Osteoblast (primary cell): Measurements from ENCODE around the gene CLTCL1. TPM values are rescaled to one million over a fixed set of nuclear protein-coding genes. Genes with fewer than 3 reads are reported as not detected.

Source experiments
- DNase-seq: peaks from one replicate; pipeline ENCODE4 v3.0.0; 2011; ENCODE audit warnings: low spot score, mixed read lengths; ENCODE audit not compliant: insufficient read length; ENCODE audit errors: missing footprints
- H2AFZ ChIP-seq: 2 replicates; pipeline ENCODE4 v1.6.0; 2011; ENCODE audit warnings: mild to moderate bottlenecking, low read length
- H3K27ac ChIP-seq: 2 replicates; pipeline ENCODE4 v1.5.1; 2011; ENCODE audit warnings: mild to moderate bottlenecking, low read depth, low read length, moderate library complexity
- H3K27me3 ChIP-seq: 2 replicates; pipeline ENCODE4 v1.6.0; 2012; ENCODE audit warnings: mild to moderate bottlenecking, control low read depth, inconsistent platforms, low read length, moderate library complexity; ENCODE audit not compliant: insufficient read depth
- H3K36me3 ChIP-seq: 2 replicates; pipeline ENCODE4 v1.5.1; 2011; ENCODE audit warnings: mild to moderate bottlenecking, low read length, control low read depth, moderate library complexity; ENCODE audit not compliant: insufficient read depth
- H3K4me1 ChIP-seq: 2 replicates; pipeline ENCODE4 v1.5.1; 2011; ENCODE audit warnings: mild to moderate bottlenecking, low read length, control low read depth, moderate library complexity; ENCODE audit not compliant: insufficient read depth
- H3K4me2 ChIP-seq: 2 replicates; pipeline ENCODE4 v1.6.0; 2011; ENCODE audit warnings: mild to moderate bottlenecking, low read length; ENCODE audit not compliant: insufficient read depth
- H3K4me3 ChIP-seq: fragments of 200-600 bp; sonication (generic); 3 replicates; pipeline ENCODE4 v1.5.1; 2012; ENCODE audit warnings: mild to moderate bottlenecking, low read length, inconsistent platforms; ENCODE audit not compliant: insufficient read depth
- H3K79me2 ChIP-seq: 2 replicates; pipeline ENCODE4 v1.6.0; 2012; ENCODE audit warnings: mild to moderate bottlenecking, low read length, control low read depth, inconsistent platforms; ENCODE audit not compliant: insufficient read depth
- H3K9me3 ChIP-seq: 2 replicates; pipeline ENCODE4 v1.5.1; 2011; ENCODE audit warnings: low read depth, low read length, control low read depth
- H4K20me1 ChIP-seq: 2 replicates; pipeline ENCODE4 v1.6.0; 2012; ENCODE audit warnings: mild to moderate bottlenecking, low read length, control low read depth; ENCODE audit not compliant: insufficient read depth
- small RNA-seq: library from RNA; depleted of rRNA; stranded (forward); fragments of <200 nt; gene quantifications from one replicate; pipeline ENCODE3, GENCODE V24; 2012
- total RNA-seq: library from RNA; depleted of rRNA; stranded (reverse); fragments of >200 nt; gene quantifications from 2 replicates; pipeline ENCODE4 v1.2.3, GENCODE V29; 2012
- TF ChIP-seq, protein P1 (sequence below): IDR thresholded peaks from 2 replicates; pipeline ENCODE4 v1.5.1; 2011; ENCODE audit warnings: mild to moderate bottlenecking, low read depth, low read length, moderate library complexity; ENCODE audit errors: extremely low read depth

Gene CLTCL1
- total RNA-seq, 1 donor = 29.7 TPM

GRCh38 chr22:19129871-19130270 lies 161.6 kb downstream of the CLTCL1 start:
- Histone ChIP-seq H3K36me3 (peaks cover 17% of the 10 kb centered on the region), H3K4me3 (no peak overlapping the region), H3K27me3 (no peaks in the 10 kb centered on the region), H3K79me2 (no peaks in the 10 kb centered on the region), H3K4me2 (no peak overlapping the region), H3K9me3 (no peaks in the 10 kb centered on the region), H3K4me1 (no peaks in the 10 kb centered on the region), H2AFZ (no peak overlapping the region), H3K27ac (no peak overlapping the region), H4K20me1 (no peaks in the 10 kb centered on the region)
- TF ChIP-seq, protein P1, sequence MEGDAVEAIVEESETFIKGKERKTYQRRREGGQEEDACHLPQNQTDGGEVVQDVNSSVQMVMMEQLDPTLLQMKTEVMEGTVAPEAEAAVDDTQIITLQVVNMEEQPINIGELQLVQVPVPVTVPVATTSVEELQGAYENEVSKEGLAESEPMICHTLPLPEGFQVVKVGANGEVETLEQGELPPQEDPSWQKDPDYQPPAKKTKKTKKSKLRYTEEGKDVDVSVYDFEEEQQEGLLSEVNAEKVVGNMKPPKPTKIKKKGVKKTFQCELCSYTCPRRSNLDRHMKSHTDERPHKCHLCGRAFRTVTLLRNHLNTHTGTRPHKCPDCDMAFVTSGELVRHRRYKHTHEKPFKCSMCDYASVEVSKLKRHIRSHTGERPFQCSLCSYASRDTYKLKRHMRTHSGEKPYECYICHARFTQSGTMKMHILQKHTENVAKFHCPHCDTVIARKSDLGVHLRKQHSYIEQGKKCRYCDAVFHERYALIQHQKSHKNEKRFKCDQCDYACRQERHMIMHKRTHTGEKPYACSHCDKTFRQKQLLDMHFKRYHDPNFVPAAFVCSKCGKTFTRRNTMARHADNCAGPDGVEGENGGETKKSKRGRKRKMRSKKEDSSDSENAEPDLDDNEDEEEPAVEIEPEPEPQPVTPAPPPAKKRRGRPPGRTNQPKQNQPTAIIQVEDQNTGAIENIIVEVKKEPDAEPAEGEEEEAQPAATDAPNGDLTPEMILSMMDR = no peak
- peak; percentile 65 for DNase-seq

Small RNA genes within 50 kb of the gene (small RNA-seq; reads per million reads assigned to genes)
- gene AC000081.1 = not detected
- gene RF00398 = not detected

Other genes starting within 250 kb of the CLTCL1 start
- gene DGCR2, start 169.3 kb downstream of the CLTCL1 start, total RNA-seq = 40.7 and 43.4 TPM in 2 replicates
- gene TSSK2, start 160.4 kb downstream of the CLTCL1 start, total RNA-seq = not detected in 2 replicates
- 19.4 and 22.1 TPM in 2 replicates for gene ESS2, start 147.1 kb downstream of the CLTCL1 start, total RNA-seq
- not detected in 2 replicates for gene GSC2, start 141.4 kb downstream of the CLTCL1 start, total RNA-seq
- gene SLC25A1, start 113.0 kb downstream of the CLTCL1 start, total RNA-seq = 63.7 and 69.2 TPM in 2 replicates
- gene HIRA, start 140.0 kb upstream of the CLTCL1 start, total RNA-seq = 19.2 and 22.1 TPM in 2 replicates
- gene MRPL40, start 140.8 kb upstream of the CLTCL1 start, total RNA-seq = 34.4 and 35.1 TPM in 2 replicates
- 14.8 and 15.0 TPM in 2 replicates for gene C22orf39, start 156.0 kb upstream of the CLTCL1 start, total RNA-seq
- 53.9 and 56.8 TPM in 2 replicates for gene UFD1, start 187.5 kb upstream of the CLTCL1 start, total RNA-seq
- 0.72 and 1.5 TPM in 2 replicates for gene CDC45, start 188.2 kb upstream of the CLTCL1 start, total RNA-seq
- not detected in 2 replicates for gene CLDN5, start 232.7 kb upstream of the CLTCL1 start, total RNA-seq